SH-SY5Y (cell line): ENCODE results near the gene HERC2.

Experiments
- GATA2 ChIP-seq: IDR thresholded peaks from 2 replicates; pipeline ENCODE4 v1.6.1; 2011; ENCODE audit warnings: mild to moderate bottlenecking, low read depth, low read length
- GATA3 ChIP-seq: IDR thresholded peaks from 2 replicates; pipeline ENCODE4 v1.6.1; 2011; ENCODE audit warnings: low read depth, mild to moderate bottlenecking, low read length, moderate library complexity

- TF ChIP-seq GATA2 = no peak
- TF ChIP-seq GATA3 = no peak
Observed at GRCh38 chr15:28116521-28117431, 205.2 kb downstream of the HERC2 start.
